Stimulated activated effector memory CD8-positive, alpha-beta T cell treated with anti-CD3 and anti-CD28 coated beads, Interleukin-12 subunit alpha, Interleukin-12 subunit beta, amount 100 ng/mL, for 72 hours (primary cell): Measurements from ENCODE around the gene SLC9A9.

Source experiments
- ATAC-seq: fragments of 150-1000 bp; cut with Tn5 transposase; 2 replicates; pipeline ENCODE4 v1.10.0; 2021
- DNase-seq, 2 donors: peaks; one replicate each; pipeline ENCODE4 v3.0.0; 2021 to 2022; ENCODE audit warnings: low spot score in 2 of 2
- H3K27ac Mint-ChIP-seq: one replicate; pipeline ENCODE4 v1.8.0; 2022; ENCODE audit warnings: mild to moderate bottlenecking, mixed read lengths
- H3K36me3 Mint-ChIP-seq: one replicate; pipeline ENCODE4 v1.8.0; 2022; ENCODE audit warnings: mild to moderate bottlenecking, mixed read lengths
- H3K4me1 Mint-ChIP-seq: one replicate; pipeline ENCODE4 v1.8.0; 2022; ENCODE audit warnings: mixed read lengths
- H3K4me3 Mint-ChIP-seq: one replicate; pipeline ENCODE4 v1.8.0; 2022; ENCODE audit warnings: mild to moderate bottlenecking, mixed read lengths
- H3K9me3 Mint-ChIP-seq: one replicate; pipeline ENCODE4 v1.8.0; 2022; ENCODE audit warnings: mixed read lengths

Gene SLC9A9

DNA sequence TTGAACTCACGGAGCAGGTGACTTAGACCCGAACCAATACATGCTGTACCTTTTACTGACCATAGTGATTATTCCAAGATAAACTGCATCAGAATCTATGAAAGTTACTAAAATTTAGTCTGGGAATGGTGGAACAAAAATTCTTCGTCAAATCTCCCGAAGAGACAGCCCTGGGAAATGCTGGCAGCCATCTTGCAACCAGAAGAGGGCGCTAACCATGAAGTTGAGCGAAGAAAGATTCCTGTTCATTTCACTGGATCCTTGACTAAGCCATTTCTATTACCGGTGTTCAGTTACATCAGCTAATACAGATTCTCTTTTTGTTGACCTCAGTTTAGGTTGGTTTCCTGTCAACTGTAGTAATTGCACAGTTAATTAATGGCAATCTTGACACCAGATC, 199.6 kb downstream of the SLC9A9 start:
- no peak overlapping the region for H3K27ac Mint-ChIP-seq
- H3K9me3 Mint-ChIP-seq = no peaks in the 10 kb centered on the region
- no peaks in the 10 kb centered on the region for H3K36me3 Mint-ChIP-seq
- DNase-seq (no peak), ATAC-seq (no peak)
- no peaks in the 10 kb centered on the region for H3K4me1 Mint-ChIP-seq
- no peak overlapping the region for H3K4me3 Mint-ChIP-seq

DNA sequence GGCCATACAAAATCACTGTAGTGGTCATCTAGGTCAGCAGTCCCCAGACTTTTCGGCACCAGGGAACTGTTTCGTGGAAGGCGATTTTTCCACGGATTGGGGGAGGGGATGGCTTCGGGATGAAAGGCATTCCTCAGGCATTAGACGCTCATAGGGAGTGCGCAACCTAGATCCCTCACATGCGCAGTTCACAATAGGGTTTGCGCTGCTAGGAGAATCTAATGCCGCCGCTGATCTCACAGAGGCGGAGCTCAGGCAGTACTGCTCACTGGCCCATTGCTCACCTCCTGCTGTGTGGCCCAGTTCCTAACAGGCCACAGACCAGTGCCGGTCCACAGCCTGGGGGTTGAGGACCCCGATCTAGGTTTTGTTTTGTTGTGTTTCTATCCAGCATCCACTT, 200.1 kb downstream of the SLC9A9 start:
- no peaks in the 10 kb centered on the region for H3K36me3 Mint-ChIP-seq

DNA sequence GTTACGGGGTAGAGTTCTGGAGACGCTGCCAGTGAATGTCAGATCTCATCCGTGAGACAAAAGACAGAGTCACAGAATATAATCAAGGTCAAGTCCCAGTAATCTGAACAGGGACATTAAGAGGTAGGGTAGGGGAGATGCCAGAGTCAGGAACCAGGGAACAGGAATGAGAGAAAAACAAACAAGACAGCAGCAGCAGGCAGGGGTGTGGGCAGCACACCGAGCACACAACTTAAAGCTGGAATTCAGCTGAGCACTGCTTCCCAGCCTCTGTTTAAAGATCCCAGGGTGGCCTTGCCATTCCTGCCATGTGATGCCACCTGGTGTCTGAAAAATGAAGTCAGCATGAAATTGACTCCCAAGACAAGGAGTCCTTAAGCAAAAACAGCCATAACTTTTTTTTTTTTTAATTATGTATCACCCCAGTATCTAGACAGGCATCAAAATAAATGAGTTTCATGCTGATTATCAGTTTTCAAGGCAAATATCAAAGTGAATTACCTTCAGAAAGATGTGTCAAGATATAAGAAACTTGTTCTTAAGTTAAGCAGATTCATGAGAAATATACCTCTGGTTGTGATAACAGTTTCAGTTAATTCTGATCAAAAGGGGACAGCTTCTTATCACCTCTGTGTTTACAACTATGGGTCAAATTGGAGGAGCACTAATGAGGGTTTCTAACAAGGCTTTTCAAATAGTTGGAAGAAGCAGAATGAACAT, 203.7 kb downstream of the SLC9A9 start:
- ATAC-seq = no peak
- Mint-ChIP-seq H3K4me1 (no peaks in the 10 kb centered on the region), H3K36me3 (no peaks in the 10 kb centered on the region), H3K27ac (no peak overlapping the region), H3K4me3 (no peak overlapping the region), H3K9me3 (no peaks in the 10 kb centered on the region)
- DNase-seq = no peak

More for the DNA sequence above, 200.1 kb downstream of the SLC9A9 start:
- DNase-seq = no peak
- no peak overlapping the region for H3K4me3 Mint-ChIP-seq
- H3K27ac Mint-ChIP-seq = no peak overlapping the region
- no peak for ATAC-seq
- no peaks in the 10 kb centered on the region for H3K9me3 Mint-ChIP-seq
- H3K4me1 Mint-ChIP-seq = no peaks in the 10 kb centered on the region

DNA sequence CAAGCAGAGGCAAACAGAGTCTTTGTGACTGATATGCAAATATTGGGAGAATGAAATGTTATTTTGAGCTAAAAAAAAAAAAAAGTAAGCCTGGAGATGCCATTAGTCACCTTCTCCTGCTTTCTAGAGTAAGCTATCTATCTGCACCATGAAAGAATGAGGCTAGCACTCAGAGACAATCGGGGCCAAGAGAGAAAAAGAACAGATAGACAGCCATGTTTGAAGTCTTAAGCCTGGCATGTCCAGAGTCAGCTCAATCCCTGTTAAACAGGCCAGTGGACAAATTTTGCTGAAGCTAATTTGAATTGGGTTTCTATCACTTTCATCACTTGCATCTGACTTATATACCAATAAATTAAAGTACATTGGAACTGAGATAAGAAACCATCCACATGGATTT, 204.4 kb downstream of the SLC9A9 start:
- DNase-seq (no peak), ATAC-seq (no peak)
- Mint-ChIP-seq H3K27ac (no peak overlapping the region), H3K4me1 (no peaks in the 10 kb centered on the region), H3K36me3 (no peaks in the 10 kb centered on the region), H3K4me3 (no peak overlapping the region), H3K9me3 (no peaks in the 10 kb centered on the region)

DNA sequence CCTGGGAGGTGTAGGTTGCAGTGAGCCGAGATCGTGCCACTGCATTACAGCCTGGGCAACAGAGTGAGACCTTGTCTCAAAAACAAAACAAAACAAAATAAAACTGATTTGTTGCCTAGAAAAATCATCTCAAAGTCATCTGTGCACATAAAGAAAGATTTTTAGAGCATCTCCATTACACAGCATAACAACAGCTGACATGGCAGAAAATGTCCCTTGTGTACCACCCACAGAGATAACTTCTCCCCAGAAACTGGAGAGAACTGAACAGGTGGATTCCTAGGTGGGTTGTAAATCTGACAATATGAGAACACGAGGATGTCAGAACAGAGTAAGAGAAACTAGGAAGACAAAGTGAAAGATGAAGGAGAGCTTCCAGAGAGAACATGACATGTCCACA, 207.5 kb downstream of the SLC9A9 start:
- ATAC-seq = no peak
- no peak overlapping the region for H3K27ac Mint-ChIP-seq
- DNase-seq = no peak
- H3K4me1 Mint-ChIP-seq = no peaks in the 10 kb centered on the region
- H3K9me3 Mint-ChIP-seq = peaks cover 4% of the 10 kb centered on the region
- no peaks in the 10 kb centered on the region for H3K36me3 Mint-ChIP-seq
- no peak overlapping the region for H3K4me3 Mint-ChIP-seq

DNA sequence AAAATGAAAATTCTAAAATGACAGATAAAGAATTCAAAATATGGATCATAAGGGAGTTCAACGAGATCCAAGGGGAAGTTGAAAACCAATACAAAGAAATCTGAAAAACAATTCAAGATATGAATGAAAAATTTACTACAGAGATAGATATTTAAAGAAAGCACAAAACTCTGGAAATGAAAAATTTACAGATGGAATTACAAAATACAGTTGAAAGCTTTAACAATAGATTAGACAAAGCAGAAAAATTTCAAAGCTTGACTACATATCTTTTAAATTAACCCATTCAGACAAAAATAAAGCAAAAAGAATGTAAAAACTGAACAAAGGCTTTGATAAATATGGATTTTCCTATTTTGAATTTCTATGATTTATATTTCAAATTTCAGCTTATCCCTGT, 211.1 kb downstream of the SLC9A9 start:
- Mint-ChIP-seq H3K9me3 (peaks cover 4% of the 10 kb centered on the region), H3K27ac (no peak overlapping the region), H3K4me3 (no peak overlapping the region), H3K36me3 (no peaks in the 10 kb centered on the region), H3K4me1 (no peaks in the 10 kb centered on the region)
- ATAC-seq = no peak
- DNase-seq = no peak

DNA sequence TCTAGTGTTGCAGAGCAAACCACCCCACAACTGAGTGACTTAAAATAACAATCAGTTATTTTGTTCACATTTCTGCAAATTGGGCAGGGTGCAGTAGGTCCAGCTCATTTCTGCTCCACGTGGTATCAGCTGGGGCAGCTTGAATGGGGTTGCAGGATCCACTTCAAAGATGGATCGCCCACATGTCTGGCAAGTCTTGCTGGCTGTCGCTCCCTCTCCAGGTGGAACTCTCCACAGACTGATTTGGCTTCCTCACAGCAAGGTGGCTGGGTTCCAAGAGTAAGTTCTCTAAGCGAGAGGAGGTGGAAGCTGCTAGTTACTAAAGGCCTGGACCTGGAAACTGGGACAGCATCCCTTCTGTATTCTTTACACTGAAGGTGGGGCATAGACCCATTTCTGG, 213.3 kb downstream of the SLC9A9 start:
- Mint-ChIP-seq H3K4me1 (no peaks in the 10 kb centered on the region), H3K27ac (no peak overlapping the region), H3K9me3 (peaks cover 4% of the 10 kb centered on the region), H3K36me3 (no peaks in the 10 kb centered on the region), H3K4me3 (no peak overlapping the region)
- ATAC-seq = no peak
- DNase-seq = no peak

DNA sequence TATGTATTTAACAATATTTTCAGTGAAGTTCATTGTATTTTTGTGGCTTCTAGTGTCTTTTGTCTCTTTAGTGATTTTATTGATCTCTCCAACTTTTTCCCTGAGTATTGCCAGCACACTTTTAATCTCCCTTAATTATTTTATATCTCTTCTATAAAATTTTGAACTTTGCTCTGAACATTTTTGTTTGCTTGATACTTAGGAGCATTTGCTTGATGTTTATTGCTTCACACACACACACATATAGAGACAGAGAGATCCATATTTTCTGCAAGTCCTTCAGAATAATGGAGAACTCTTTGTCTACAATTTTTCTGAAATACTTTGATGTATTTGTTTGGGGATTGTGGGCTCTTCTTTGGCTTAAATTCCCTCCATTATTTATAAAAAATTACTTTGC, 213.8 kb downstream of the SLC9A9 start:
- ATAC-seq (no peak), DNase-seq (no peak)
- H3K9me3 Mint-ChIP-seq = peaks cover 4% of the 10 kb centered on the region
- H3K27ac Mint-ChIP-seq = no peak overlapping the region
- no peaks in the 10 kb centered on the region for H3K4me1 Mint-ChIP-seq
- H3K4me3 Mint-ChIP-seq = no peak overlapping the region
- no peaks in the 10 kb centered on the region for H3K36me3 Mint-ChIP-seq

DNA sequence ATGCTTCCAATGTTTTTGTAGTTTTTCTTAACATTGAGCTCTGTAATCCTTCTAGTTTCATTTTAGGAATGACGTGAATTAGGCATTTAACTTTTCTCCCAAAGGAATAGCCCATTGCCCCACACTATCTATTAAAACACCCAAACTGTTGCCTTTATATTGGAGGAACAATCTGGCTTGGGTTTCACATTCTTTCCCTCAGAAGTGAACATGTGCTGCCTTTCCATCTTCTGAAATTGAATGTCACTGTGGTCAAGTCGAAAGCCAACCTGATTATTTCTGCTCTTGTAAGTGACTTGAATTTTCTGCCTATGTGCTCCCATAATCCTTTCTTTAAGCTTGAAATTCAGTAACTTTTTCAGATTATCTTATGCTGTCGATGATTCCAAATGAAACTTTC, 214.5 kb downstream of the SLC9A9 start:
- H3K27ac Mint-ChIP-seq = no peak overlapping the region
- no peak for ATAC-seq
- H3K9me3 Mint-ChIP-seq = peaks cover 4% of the 10 kb centered on the region
- no peak for DNase-seq
- H3K4me1 Mint-ChIP-seq = no peaks in the 10 kb centered on the region
- H3K4me3 Mint-ChIP-seq = no peak overlapping the region
- H3K36me3 Mint-ChIP-seq = no peaks in the 10 kb centered on the region

DNA sequence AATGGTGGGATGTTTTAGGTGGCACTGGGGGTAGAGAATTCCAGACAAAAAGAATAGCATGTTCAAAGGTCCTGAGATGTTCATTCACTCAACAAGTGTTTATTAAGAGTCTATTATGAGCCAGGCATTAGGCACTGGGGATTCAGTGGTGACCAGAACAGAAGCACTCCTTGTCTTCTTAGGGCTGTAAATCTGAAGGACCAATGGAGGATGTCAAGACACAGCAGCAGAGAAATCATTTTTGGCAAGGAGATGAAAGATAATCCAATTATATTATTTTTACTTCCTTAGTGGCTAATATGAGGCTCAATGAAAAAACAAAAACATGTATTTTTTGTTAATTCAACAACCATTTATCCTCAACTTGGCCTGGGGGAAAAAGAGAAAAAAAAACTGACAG, 218.5 kb downstream of the SLC9A9 start:
- Mint-ChIP-seq H3K9me3 (no peaks in the 10 kb centered on the region), H3K36me3 (no peaks in the 10 kb centered on the region), H3K27ac (no peak overlapping the region), H3K4me1 (no peaks in the 10 kb centered on the region), H3K4me3 (no peak overlapping the region)
- ATAC-seq = no peak
- no peak for DNase-seq

DNA sequence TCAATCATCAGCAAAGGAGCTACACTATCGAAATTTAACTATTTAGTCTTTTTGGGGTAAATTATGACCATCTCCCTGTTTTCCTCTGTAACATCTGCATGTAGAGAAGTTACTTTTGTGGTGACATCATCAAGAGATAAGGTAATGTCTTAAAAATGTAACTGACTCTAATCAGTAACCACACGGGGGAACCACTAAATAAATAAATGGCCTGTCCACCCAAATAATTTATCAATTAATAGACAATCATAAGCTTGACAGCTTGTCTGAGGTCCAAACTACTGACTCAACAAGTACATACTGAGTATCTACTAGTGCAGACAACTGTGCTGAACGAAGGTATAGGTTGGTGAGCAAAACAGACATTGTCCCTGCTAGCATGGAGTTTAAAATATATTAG, 219.3 kb downstream of the SLC9A9 start:
- ATAC-seq (no peak), DNase-seq (no peak)
- no peak overlapping the region for H3K27ac Mint-ChIP-seq
- H3K4me3 Mint-ChIP-seq = no peak overlapping the region
- H3K36me3 Mint-ChIP-seq = no peaks in the 10 kb centered on the region
- no peaks in the 10 kb centered on the region for H3K9me3 Mint-ChIP-seq
- H3K4me1 Mint-ChIP-seq = no peaks in the 10 kb centered on the region

DNA sequence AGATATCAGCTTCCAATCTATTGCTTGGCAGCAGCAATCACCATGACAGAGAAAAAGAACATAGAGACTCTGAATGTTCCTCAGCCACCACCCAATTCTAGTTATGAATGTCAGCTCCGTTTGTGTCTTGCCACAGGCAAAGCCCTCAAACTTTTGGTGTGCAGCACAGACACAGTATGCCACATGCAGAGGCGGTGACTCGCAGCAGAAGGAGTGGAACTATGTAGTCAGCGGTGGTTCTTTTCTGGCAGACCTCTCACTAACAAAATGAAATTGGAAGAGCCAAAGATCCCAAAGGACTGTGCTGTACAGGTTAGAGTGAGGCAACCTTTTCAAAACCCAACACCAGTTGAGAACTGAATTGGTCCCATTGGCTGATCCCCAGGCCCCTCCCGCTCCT, 220.9 kb downstream of the SLC9A9 start:
- ATAC-seq = peak; percentile 94
- peak in 1 of 2 donors; percentile 51 for DNase-seq
- H3K36me3 Mint-ChIP-seq = no peaks in the 10 kb centered on the region
- H3K4me1 Mint-ChIP-seq = no peaks in the 10 kb centered on the region
- peaks cover 3% of the 10 kb centered on the region for H3K9me3 Mint-ChIP-seq
- H3K4me3 Mint-ChIP-seq = no peak overlapping the region
- no peak overlapping the region for H3K27ac Mint-ChIP-seq

DNA sequence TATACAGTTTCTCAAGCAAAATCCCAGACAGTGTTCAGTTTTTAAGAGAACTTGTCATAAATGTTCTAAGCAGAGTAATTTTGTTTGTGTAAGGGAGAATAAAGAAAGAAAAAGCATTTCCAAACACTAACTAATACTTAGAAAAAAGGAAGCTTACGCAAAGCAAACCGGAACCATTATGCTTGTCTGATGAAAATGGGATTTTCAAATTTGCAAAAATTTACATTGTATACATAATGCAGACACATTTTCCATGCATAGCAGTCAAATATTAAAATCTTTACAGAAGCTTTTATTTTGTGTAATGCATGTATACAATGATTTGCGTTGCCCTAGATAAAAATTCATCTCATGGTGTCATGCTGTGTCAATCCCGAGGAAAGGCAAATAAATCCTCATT, 229.0 kb downstream of the SLC9A9 start:
- ATAC-seq = no peak
- DNase-seq = no peak
- Mint-ChIP-seq H3K4me1 (no peaks in the 10 kb centered on the region), H3K36me3 (no peaks in the 10 kb centered on the region), H3K9me3 (peaks cover 3% of the 10 kb centered on the region), H3K27ac (no peak overlapping the region), H3K4me3 (no peak overlapping the region)

DNA sequence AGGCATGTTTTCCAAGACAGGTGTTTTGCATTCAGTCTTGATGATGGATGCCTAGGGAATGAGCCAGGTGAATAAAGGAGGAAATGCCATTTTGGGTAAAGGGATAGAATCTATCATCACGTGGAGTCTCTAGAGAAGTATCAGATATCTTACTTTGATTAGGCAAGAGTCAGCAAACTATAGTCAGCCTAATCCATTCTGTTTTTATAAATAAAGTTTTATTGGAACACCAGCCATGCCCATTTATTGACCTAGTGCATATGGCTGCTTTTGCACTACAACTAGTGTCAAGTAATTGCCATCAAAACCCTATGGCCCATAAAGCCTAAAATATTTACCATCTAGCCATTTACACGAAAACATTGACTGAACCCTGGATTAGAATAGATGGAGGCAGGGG, 231.2 kb downstream of the SLC9A9 start:
- Mint-ChIP-seq H3K27ac (no peak overlapping the region), H3K4me1 (no peaks in the 10 kb centered on the region), H3K36me3 (no peaks in the 10 kb centered on the region), H3K4me3 (no peak overlapping the region), H3K9me3 (no peaks in the 10 kb centered on the region)
- no peak for ATAC-seq
- no peak for DNase-seq

DNA sequence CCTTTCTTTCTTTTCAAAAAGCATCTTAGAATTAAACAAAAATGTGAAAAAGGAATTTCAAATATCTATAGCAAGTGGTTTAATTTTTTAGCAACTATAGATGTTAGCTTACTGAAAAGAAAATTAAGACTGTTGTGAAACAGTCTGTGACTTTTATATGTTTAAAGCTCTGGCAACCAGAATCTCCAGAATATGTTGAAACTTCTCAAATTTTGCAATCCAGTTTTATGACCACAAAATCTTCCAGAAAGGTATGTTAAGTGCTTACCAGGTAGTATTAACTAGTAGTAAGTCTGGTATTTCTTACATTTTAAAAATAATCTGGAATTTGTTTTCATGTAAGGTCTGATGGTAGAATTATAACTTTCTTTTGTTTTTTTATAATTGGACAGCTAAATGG, 235.0 kb downstream of the SLC9A9 start:
- Mint-ChIP-seq H3K4me1 (no peaks in the 10 kb centered on the region), H3K36me3 (no peaks in the 10 kb centered on the region), H3K9me3 (no peaks in the 10 kb centered on the region), H3K27ac (no peak overlapping the region), H3K4me3 (no peak overlapping the region)
- ATAC-seq (no peak), DNase-seq (no peak)

DNA sequence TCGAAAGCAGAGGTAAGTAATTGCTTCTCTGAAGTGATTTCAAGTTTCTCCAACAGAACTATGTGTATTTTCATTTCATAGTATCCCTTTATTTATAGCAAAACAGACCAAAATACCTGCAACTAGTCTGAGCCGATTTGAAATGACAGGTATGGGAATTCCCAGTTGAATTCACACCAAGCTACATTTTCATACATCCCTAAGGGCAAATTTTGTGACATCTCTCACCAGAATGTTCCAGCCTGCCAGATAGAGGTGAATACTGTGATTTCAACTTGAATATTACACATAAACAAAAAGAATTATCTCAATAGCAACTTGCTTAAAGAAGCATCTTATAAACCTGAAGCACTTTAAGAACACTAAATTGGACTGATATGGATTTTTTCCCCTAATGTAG, 235.7 kb downstream of the SLC9A9 start:
- Mint-ChIP-seq H3K4me3 (no peak overlapping the region), H3K36me3 (no peaks in the 10 kb centered on the region), H3K4me1 (no peaks in the 10 kb centered on the region), H3K27ac (no peak overlapping the region), H3K9me3 (no peaks in the 10 kb centered on the region)
- ATAC-seq (no peak), DNase-seq (no peak)

DNA sequence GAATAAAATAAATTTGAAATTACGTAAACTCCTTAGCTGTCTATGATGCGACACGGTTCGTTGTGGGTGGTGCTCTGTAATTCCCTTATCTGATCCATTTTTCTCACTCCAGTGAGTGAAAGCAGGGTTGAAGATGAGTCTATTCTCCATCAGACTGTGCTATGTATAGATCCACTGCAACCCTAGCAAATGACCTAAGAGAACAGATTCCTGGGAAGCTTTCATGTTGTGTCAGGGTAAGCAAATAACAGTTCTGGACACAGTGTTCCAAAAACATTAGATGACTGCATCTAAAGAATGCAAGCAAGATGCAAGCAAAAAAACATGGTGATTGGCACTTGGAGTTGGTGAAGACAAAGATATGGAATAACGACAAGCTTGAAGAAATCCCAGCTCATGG, 239.3 kb downstream of the SLC9A9 start:
- ATAC-seq (no peak), DNase-seq (no peak)
- no peak overlapping the region for H3K27ac Mint-ChIP-seq
- H3K4me3 Mint-ChIP-seq = no peak overlapping the region
- no peaks in the 10 kb centered on the region for H3K4me1 Mint-ChIP-seq
- no peaks in the 10 kb centered on the region for H3K9me3 Mint-ChIP-seq
- no peaks in the 10 kb centered on the region for H3K36me3 Mint-ChIP-seq
